HepG2 (cell line): ENCODE results near the gene SYT9.

ENCODE experiments used
- BRCA1 ChIP-seq: sonication (generic); formaldehyde crosslinking; IDR thresholded peaks from 2 replicates; pipeline ENCODE4 v1.4.0; 2020; ENCODE audit warnings: missing genetic modification reagents
- CTCF ChIP-seq: sonication (generic); formaldehyde crosslinking; IDR thresholded peaks from 2 replicates; pipeline ENCODE4 v1.5.0; 2020; ENCODE audit warnings: mild to moderate bottlenecking, missing genetic modification reagents, moderate library complexity
- ELF4 ChIP-seq: sonication (generic); formaldehyde crosslinking; IDR thresholded peaks from 2 replicates; pipeline ENCODE4 v1.5.0; 2020; ENCODE audit warnings: missing genetic modification reagents, mild to moderate bottlenecking, moderate library complexity, borderline replicate concordance
- ESRRA ChIP-seq: sonication (generic); formaldehyde crosslinking; IDR thresholded peaks from 2 replicates; pipeline ENCODE4 v1.5.1; 2020; ENCODE audit warnings: mild to moderate bottlenecking, low read depth, missing genetic modification reagents
- FLYWCH1 ChIP-seq: sonication (generic); formaldehyde crosslinking; IDR thresholded peaks from 2 replicates; pipeline ENCODE4 v1.8.1; 2023; ENCODE audit warnings: mild to moderate bottlenecking, missing genetic modification reagents
- MBD4 ChIP-seq: IDR thresholded peaks from 2 replicates; pipeline ENCODE4 v1.6.1; 2012; ENCODE audit warnings: low read length, inconsistent platforms, borderline replicate concordance
- NCOA1 ChIP-seq: sonication (generic); formaldehyde crosslinking; IDR thresholded peaks from 2 replicates; pipeline ENCODE4 v1.9.0; 2021; ENCODE audit warnings: missing genetic modification reagents
- RFX5 ChIP-seq: IDR thresholded peaks from 2 replicates; pipeline ENCODE4 v1.6.1; 2011; ENCODE audit warnings: low read depth, low read length, improper control_type of control experiment

GRCh38 chr11:7471071-7471470 is 219.4 kb downstream of the SYT9 start:
- no peak for TF ChIP-seq ELF4
- no peak for TF ChIP-seq ESRRA (CRISPR knock-in tag)
- TF ChIP-seq CTCF = no peak
- TF ChIP-seq RFX5 = no peak
- TF ChIP-seq BRCA1 (CRISPR knock-in tag) = no peak
- TF ChIP-seq FLYWCH1 (CRISPR knock-in tag) = no peak
- TF ChIP-seq NCOA1 (CRISPR knock-in tag) = no peak
- no peak for TF ChIP-seq MBD4
